Breast epithelium (tissue), 3 donors: ENCODE data around the gene PRLR.

Experiments
- CTCF ChIP-seq, 3 donors: fragments of 450-650 bp; IDR thresholded peaks; one replicate each; pipeline ENCODE4 v1.5.1; 2016 to 2017; ENCODE audit warnings: antibody characterized with exemption in 3 of 3, mild to moderate bottlenecking in 3 of 3, moderate library complexity in 3 of 3
- POLR2A ChIP-seq: fragments of 450-650 bp; IDR thresholded peaks from one replicate; pipeline ENCODE4 v1.6.1; 2016; ENCODE audit warnings: antibody characterized with exemption, mild to moderate bottlenecking, moderate library complexity
- POLR2AphosphoS5 ChIP-seq, 3 donors: sonication (generic); formaldehyde crosslinking; IDR thresholded peaks; one replicate each; pipeline ENCODE4 v1.6.1; 2017; ENCODE audit warnings: antibody characterized with exemption in 3 of 3

- TF ChIP-seq POLR2A = no peak
- TF ChIP-seq POLR2AphosphoS5 (IDR thresholded peaks at IDR 0.05) = no peak
- no peak for TF ChIP-seq CTCF (IDR thresholded peaks at IDR 0.05)
Observed at GRCh38 chr5:35218981-35219380, 11.3 kb downstream of the PRLR start.
